ENCODE results near the gene NCKAP5.

- no peak for TF ChIP-seq CTCF (IDR thresholded peaks at IDR 0.05 in 8 of 11, conservative IDR thresholded peaks at IDR 0.05 in 3 of 11)
- TF ChIP-seq POLR2AphosphoS5 (IDR thresholded peaks at IDR 0.05): no peak
Observed at GRCh38 chr2:132979339-132980093, 588.7 kb downstream of the NCKAP5 start.

Data from spleen (tissue), 7 donors.